GM12878 (cell line): ENCODE measurements around the gene CCNY.

ENCODE experiments used
- CBFB ChIP-seq: IDR thresholded peaks from 2 replicates; pipeline ENCODE4 v1.6.1; 2016; ENCODE audit warnings: antibody characterized with exemption, low read depth
- JUNB ChIP-seq: IDR thresholded peaks from 2 replicates; pipeline ENCODE4 v1.6.1; 2016; ENCODE audit warnings: antibody characterized with exemption, mild to moderate bottlenecking
- MEF2A ChIP-seq: IDR thresholded peaks from 2 replicates; pipeline ENCODE4 v1.6.1; 2011; ENCODE audit warnings: low read depth, mild to moderate bottlenecking, low read length, moderate library complexity; ENCODE audit not compliant: insufficient read depth
- PBX3 ChIP-seq: IDR thresholded peaks from 2 replicates; pipeline ENCODE4 v1.6.1; 2011; ENCODE audit warnings: mild to moderate bottlenecking, low read depth, low read length, moderate library complexity; ENCODE audit not compliant: insufficient replicate concordance
- RAD51 ChIP-seq: fragments of 450-650 bp; IDR thresholded peaks from 2 replicates; pipeline ENCODE4 v1.6.1; 2016; ENCODE audit warnings: moderate library complexity, mild to moderate bottlenecking, inconsistent platforms
- YBX1 ChIP-seq: fragments of 450-650 bp; IDR thresholded peaks from 2 replicates; pipeline ENCODE4 v1.6.1; 2016; ENCODE audit warnings: antibody characterized with exemption
- TF ChIP-seq, protein P1 (sequence below), 3 experiments: IDR thresholded peaks in 2 of 3; conservative IDR thresholded peaks in 1 of 3; 2 replicates each; pipeline ENCODE4 v1.5.1; 2011; ENCODE audit warnings: low read depth in 3 of 3, low read length in 3 of 3, mild to moderate bottlenecking in 3 of 3, control low read depth in 2 of 3, moderate library complexity in 2 of 3, inconsistent platforms in 1 of 3, mixed read lengths in 1 of 3; ENCODE audit not compliant: control insufficient read depth in 2 of 3, insufficient read depth in 1 of 3; ENCODE audit errors: extremely low read depth in 1 of 3

DNA sequence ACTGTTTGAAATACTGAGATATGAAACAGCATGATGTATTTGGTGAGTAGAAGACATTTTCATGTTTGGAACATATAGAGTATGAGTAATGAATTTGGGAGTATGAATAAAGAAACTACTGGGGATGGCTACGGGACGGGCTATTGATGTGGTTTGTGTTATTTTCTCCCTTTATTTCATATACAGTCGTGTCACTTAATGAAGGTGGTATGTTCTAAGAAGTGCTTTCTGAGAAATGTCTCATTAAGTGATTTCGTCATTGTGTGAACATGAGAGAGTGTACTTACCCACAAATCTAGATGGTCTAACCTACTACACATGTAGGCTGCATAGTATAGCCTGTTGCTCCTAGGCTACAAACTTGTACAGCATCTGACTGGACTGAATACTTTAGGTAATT is 106.3 kb downstream of the CCNY start:
- no peak for TF ChIP-seq JUNB
- TF ChIP-seq RAD51 = no peak
- no peak for TF ChIP-seq CBFB
- no peak for TF ChIP-seq PBX3
- no peak for TF ChIP-seq MEF2A
- TF ChIP-seq, protein P1, sequence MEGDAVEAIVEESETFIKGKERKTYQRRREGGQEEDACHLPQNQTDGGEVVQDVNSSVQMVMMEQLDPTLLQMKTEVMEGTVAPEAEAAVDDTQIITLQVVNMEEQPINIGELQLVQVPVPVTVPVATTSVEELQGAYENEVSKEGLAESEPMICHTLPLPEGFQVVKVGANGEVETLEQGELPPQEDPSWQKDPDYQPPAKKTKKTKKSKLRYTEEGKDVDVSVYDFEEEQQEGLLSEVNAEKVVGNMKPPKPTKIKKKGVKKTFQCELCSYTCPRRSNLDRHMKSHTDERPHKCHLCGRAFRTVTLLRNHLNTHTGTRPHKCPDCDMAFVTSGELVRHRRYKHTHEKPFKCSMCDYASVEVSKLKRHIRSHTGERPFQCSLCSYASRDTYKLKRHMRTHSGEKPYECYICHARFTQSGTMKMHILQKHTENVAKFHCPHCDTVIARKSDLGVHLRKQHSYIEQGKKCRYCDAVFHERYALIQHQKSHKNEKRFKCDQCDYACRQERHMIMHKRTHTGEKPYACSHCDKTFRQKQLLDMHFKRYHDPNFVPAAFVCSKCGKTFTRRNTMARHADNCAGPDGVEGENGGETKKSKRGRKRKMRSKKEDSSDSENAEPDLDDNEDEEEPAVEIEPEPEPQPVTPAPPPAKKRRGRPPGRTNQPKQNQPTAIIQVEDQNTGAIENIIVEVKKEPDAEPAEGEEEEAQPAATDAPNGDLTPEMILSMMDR (IDR thresholded peaks at IDR 0.05 in 2 of 3, conservative IDR thresholded peaks at IDR 0.05 in 1 of 3; ENCODE audit: control insufficient read depth in 2 of 3, extremely low read depth in 1 of 3, insufficient read depth in 1 of 3, low read depth in 3 of 3, low read length in 3 of 3) = no peak
- TF ChIP-seq YBX1 = no peak
